T47D (cell line): ENCODE results near the gene ADAR.
"Not testable (repeated sequence)": the region's sequence is repeated elsewhere in the genome, so short reads cannot be mapped to it uniquely, and the experiment has no call there.

ENCODE experiments used
- DNase-seq, 2 experiments: peaks; one replicate each; pipeline versions ENCODE4 v3.0.0 to v3.0.0-alpha.2; 2011 to 2012; ENCODE audit warnings: low read depth in 1 of 2, low spot score in 1 of 2
- JUND ChIP-seq: IDR thresholded peaks from 2 replicates; pipeline ENCODE4 v1.6.1; 2012; ENCODE audit warnings: low read depth
- in situ Hi-C: cut with HindIII; loops from 2 replicates; pipeline ENCODE4 v1.10.0; 2016; ENCODE audit warnings: low sequenced_read_pairs, low pct_unique_long_range_greater_than_20kb

ADAR gene, protein sequence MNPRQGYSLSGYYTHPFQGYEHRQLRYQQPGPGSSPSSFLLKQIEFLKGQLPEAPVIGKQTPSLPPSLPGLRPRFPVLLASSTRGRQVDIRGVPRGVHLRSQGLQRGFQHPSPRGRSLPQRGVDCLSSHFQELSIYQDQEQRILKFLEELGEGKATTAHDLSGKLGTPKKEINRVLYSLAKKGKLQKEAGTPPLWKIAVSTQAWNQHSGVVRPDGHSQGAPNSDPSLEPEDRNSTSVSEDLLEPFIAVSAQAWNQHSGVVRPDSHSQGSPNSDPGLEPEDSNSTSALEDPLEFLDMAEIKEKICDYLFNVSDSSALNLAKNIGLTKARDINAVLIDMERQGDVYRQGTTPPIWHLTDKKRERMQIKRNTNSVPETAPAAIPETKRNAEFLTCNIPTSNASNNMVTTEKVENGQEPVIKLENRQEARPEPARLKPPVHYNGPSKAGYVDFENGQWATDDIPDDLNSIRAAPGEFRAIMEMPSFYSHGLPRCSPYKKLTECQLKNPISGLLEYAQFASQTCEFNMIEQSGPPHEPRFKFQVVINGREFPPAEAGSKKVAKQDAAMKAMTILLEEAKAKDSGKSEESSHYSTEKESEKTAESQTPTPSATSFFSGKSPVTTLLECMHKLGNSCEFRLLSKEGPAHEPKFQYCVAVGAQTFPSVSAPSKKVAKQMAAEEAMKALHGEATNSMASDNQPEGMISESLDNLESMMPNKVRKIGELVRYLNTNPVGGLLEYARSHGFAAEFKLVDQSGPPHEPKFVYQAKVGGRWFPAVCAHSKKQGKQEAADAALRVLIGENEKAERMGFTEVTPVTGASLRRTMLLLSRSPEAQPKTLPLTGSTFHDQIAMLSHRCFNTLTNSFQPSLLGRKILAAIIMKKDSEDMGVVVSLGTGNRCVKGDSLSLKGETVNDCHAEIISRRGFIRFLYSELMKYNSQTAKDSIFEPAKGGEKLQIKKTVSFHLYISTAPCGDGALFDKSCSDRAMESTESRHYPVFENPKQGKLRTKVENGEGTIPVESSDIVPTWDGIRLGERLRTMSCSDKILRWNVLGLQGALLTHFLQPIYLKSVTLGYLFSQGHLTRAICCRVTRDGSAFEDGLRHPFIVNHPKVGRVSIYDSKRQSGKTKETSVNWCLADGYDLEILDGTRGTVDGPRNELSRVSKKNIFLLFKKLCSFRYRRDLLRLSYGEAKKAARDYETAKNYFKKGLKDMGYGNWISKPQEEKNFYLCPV

GRCh38 chr1:154607609-154608396 is at the start of gene ADAR:
TSS of gene ADAR (minus strand) at chr1:154608186. CDS start at chr1:154608006, 180 bp downstream.
- in situ Hi-C loops: no loop called here
- peak; percentile 61 to 97 for DNase-seq
- no peak for TF ChIP-seq JUND

- no peak for DNase-seq
- TF ChIP-seq JUND: no peak
- in situ Hi-C loops: no loop called here
Observed at GRCh38 chr1:154657556-154657955, 49.6 kb upstream of the ADAR start.

DNA sequence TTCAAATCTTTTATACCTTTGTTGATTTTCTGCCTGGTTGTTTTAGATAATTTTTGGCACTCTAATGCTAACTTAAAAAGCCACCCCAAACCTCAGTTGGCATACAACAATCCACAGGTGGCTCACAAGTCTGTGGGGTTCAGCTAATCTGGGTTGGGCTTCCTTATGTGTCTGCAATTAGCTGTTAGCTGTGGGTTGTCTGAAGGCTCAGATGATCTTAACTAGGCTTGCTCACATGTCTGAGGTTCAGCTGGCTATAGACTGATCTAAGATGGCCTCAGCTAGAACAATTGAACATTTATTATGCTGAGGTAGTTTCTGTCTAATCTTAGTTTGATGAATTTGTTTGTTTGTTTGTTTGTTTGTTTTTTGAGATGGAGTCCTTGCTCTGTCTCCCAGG is 44.9 kb upstream of the ADAR start:
- TF ChIP-seq JUND: no peak
- in situ Hi-C loops: no loop called here

GRCh38 chr1:154644724-154645123 is 36.7 kb upstream of the ADAR start:
- DNase-seq, in situ Hi-C loops: not testable (repeated sequence)

More for the DNA sequence above, 44.9 kb upstream of the ADAR start:
- no peak for DNase-seq

GRCh38 chr1:154641534-154641933 is 33.5 kb upstream of the ADAR start:
- in situ Hi-C loops: no loop called here
- no peak for TF ChIP-seq JUND
- DNase-seq: no peak

GRCh38 chr1:154639876-154640275 is 31.9 kb upstream of the ADAR start:
- no peak for TF ChIP-seq JUND
- DNase-seq: no peak
- in situ Hi-C loops: no loop called here

DNA sequence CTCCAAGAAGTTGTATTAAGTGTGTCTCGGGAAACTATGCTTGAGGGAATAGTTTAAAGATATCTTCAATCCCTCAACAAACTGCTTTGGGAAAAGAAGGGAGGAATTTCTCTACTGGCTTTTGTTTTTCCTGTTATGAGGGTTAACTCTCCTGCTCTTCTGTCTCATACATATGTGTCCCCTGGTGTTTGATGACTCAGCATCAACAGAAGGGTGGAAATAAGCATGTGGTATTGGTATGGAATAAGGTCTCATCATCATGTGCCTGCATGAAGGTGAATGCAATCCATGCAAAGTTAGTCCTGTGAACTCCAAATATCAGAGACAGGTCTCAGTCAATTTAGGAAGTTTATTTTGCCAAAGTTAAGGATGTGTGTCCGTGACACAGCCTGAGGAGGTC is 27.2 kb upstream of the ADAR start:
- in situ Hi-C loops: no loop called here
- DNase-seq: no peak
- TF ChIP-seq JUND: no peak

GRCh38 chr1:154629675-154630073 is 21.7 kb upstream of the ADAR start:
- TF ChIP-seq JUND: no peak
- in situ Hi-C loops: no loop called here
- no peak for DNase-seq

DNA sequence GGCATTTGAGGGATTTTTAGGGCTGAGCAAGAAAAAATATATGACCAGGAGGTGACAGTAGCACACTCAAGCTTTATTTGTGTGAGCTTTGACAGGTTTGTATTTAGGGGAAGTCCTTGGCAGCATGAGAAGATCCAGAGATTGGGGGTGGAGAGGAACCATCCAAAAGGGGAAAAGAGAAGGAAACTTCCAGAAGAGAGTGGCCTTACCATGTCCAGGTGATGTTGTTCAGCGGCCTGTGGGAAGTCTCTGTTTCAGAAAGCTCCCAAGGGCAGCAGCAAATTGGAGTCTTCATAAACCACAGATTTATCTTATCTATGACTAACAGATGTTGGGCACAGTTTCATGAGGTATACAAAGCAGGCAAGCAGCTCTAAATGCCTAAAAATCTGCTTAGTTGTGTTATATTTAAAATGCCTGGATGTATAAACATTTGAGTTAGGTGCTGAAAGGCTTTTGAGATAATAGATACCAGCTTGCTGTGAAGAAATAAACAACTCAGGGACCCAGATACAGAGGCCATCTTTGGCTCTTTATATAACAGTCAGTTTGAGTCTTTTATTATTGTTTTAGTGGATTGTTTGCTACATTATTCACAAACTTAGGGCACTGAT is 21.2 kb upstream of the ADAR start:
- no peak for DNase-seq
- in situ Hi-C loops: no loop called here
- no peak for TF ChIP-seq JUND

DNA sequence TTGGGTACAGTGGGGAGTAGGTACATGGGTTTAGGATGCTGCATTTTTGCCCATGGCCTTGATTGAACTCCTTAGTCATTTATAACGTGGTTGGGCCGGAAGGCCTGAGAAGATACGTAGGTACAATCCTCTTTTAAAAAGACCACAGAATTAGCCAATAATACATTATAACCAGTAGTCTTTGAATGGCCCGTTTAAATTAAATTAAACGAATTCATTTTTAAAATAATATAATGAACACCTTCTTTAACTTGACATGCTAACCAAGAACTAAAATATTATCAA is 20.1 kb upstream of the ADAR start:
- TF ChIP-seq JUND: no peak
- in situ Hi-C loops: no loop called here
- DNase-seq: no peak

- DNase-seq: peak; percentile 68 to 96
- TF ChIP-seq JUND: no peak
- in situ Hi-C loops: no loop called here
Observed at GRCh38 chr1:154627257-154628120, 19.5 kb upstream of the ADAR start.
